HG02981 (cell line): ENCODE measurements around the gene TPPP.

Experiments used
- ATAC-seq: cut with Tn5 transposase; IDR thresholded peaks from one replicate; pipeline ENCODE4 v1.9.1; 2021; ENCODE audit warnings: mild to moderate bottlenecking, moderate library complexity; ENCODE audit not compliant: unreplicated experiment

Gene TPPP

DNA sequence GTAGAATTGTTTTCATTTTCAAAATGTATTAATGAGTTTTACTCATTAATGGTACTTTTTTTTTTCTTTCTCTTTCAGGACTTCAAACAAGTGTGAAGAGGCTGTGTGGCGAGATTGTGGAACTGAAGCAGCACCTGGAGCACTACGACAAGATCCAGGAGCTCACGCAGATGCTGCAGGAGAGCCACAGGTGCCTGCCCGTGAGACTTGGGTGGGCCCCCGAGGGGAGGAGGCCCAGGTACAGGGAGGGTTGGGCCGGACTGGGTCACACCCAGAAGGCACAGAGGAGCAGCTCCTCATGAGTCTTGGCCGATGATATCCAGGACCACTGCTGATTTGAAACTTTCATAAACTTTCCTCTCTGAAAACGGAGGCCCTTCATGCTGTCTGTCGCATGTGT is 45.4 kb downstream of the TPPP start:
- no peak for ATAC-seq

DNA sequence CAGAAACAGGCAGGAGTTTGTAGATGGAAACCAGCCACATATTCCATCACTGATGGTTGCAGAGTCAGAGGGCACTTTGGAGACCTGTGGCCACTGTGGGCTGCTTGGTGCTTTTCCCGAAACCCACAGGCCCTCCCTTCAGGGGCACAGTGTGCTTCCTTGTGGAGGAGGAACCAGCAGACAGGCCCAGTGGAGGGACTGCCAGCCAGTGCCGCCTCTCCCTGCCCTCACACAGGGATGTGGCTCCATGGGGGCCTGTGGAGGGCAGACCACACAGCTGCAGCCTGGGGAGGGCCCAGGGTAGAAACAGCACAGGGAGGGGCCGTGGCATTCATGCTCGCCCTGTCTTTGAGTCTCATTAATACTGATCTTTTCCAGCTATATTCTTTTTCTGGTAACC is 45.8 kb downstream of the TPPP start:
- ATAC-seq, result no peak

DNA sequence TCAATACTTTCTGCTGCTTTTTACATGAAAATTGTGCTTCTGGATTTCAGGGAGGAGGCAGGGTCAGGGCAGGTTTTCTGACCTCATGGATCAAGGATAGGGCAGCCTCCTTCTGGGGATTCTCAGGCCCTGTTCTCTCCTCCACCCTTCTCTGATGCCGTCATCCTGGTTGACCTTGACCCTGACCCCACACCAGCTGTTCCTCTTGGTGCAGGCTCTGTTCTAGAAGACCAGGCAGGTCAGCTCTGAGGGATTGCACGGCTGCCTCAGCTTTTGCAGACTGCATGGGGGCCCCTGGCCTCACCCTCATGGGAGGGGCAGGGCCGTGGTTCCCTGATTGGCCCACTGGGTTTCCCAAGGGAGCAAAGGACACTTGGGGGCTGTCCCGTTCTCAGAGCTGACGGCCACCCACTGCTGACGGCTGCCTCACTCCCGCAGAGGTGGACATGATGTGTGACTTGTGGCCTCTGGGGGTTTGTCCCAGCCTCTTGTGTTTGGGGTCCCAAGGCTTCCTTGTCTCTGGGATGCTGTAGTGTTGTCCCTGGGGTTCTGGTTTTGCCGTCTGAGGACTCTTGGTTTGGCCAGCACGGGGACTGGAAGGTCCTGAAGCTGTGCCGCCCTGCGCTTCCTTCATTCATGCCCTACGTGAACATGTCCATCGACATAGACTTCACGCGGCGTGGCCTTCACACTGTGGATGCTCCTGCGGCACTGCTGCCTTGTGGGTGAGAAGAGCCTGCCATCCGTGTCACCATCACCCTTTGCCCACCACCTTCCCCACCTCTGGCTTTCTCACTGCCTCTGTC is 46.6 kb downstream of the TPPP start:
- no peak for ATAC-seq

DNA sequence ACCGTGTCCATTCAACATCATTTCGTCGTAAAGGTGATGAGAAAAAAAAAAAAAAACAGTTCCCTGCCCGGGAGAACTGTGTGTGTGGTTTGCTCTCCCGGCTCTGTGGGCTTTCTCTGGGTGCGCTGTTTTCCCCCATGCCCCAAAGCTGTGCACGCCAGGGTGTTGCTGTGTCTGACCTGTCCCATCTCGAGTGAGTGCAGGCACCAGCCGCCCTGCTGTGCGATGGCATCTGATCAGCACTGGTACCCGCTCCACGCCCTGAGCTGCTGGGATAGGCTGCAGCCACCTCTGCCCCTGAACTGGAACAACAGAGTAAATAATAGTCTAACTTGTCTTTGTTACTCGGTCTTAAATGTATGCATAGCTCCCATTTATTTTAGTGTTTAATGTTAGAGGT is 47.7 kb downstream of the TPPP start:
- no peak for ATAC-seq

DNA sequence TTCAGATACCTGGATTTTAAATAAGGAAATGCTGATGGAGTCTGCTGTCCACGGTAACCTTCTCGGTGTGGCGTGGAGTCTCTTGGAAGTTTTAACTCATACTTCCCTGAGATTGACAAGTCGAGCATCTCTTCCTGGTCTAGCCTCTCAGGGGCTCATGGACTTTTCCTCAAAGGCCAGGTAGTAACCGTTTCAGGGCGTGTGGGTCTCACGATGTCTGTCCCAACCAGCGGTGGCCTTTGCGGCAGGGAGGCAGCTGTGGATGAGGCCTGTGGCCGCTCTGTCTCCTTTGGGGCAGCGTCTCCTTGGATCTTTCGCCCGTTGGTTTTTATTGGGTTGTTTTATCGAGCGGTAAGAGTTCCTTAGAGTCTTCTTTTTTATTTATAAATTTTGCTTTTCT is 48.2 kb downstream of the TPPP start:
- no peak for ATAC-seq

DNA sequence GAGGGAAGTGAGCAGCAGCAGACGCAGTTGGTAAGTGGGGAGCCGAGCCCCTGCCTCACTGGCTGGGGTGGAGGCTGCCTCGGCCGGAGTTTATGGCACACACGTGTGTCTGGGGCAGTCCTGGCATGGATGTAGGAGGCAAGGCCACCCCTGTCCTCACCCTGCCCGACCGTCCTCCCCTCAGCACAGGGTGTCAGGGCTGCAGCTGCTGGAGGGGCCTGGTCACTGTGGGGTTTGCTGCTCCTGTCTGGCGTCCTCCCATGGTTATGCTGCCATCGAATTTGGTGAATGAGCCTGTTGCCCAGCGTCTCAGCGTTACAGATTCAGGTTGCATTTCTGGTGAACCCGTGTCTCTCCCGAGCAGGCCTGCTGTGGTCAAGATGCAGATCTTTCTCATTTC is 48.6 kb downstream of the TPPP start:
- ATAC-seq, result no peak

DNA sequence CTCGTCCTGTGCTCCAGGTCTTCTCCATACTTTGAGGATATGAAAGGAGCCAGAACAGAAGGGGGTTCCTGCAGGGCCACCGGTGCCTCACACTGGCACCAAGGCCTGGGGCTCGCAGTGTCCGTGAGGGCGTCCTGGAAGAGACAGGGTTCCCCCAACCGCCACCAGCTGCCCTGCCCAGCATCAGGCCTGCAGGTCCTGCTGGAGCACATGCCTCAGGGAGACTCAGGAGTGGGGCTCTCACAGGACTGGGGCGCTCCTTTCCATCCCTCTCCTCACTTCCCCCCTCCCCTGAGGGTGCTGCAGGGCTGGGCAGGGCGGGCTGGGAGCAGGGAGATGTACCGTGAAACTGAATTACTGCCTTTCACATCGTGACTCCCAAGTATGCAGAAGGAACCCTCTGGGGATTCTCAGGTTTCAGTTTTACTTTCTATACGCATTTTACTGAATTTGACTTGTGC is 49.3 kb downstream of the TPPP start:
- peak; percentile 69 for ATAC-seq

DNA sequence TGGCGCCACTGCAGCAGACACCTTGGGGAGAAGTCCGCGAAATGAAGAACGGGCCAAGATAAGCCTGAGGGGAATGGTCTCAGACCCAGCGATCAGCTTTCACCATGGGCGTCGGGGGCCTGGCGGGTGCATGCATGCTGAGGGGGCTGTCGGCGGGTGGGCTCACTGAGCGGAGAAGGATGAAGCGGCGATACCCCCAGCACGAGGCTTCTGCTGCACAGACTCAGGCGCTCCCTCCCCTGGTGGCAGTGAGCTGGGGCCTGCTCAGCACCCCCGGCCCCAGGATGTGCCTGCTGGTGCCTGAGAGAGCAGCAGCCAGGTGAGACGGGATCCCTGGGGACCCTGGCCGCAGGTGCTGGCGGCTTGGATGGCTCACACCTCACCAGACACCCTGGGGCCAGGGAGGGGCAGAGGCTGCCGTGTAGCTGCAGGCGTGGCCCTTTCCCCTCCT is 49.8 kb downstream of the TPPP start:
- ATAC-seq, result peak; percentile 27

DNA sequence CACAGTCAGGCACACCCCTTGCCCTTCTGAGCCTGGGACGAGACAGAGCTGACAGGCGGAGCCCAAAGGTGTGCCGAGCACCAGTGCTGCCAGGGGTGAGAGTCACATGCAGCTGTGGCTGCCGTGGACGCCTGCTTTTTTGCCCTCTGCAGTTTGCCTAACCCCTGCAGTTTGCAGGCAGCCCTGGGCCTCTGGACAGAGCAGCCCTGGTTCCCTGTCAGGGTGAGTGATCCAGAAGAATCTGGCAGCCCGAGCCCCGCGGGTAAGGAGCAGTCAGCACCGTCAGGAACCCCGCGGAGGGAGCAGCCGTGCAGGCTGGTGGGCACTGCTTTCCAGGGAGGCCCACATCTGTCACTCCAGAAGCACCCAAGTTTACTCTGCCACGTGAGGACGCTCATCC is 50.7 kb downstream of the TPPP start:
- no peak for ATAC-seq

DNA sequence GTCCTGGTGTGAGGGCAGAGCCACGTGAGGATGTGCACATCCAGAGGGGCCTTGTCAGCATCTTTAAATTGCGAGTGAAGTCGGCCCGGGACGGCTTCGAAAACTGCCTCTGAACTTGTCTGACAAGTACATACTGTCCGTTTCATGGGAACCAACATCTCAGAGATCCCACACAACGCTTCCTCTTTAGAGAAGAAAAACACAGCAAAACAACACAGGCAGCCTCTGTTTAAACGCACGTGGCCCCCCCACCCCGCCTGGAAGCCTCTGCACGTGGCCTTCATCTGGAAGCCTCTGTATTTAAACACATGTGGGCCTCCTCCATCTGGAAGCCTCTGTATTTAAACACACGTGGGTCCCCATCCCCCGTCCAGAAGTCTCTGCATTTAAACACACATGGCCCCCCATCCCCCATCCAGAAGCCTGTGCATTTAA is 51.8 kb downstream of the TPPP start:
- no peak for ATAC-seq

DNA sequence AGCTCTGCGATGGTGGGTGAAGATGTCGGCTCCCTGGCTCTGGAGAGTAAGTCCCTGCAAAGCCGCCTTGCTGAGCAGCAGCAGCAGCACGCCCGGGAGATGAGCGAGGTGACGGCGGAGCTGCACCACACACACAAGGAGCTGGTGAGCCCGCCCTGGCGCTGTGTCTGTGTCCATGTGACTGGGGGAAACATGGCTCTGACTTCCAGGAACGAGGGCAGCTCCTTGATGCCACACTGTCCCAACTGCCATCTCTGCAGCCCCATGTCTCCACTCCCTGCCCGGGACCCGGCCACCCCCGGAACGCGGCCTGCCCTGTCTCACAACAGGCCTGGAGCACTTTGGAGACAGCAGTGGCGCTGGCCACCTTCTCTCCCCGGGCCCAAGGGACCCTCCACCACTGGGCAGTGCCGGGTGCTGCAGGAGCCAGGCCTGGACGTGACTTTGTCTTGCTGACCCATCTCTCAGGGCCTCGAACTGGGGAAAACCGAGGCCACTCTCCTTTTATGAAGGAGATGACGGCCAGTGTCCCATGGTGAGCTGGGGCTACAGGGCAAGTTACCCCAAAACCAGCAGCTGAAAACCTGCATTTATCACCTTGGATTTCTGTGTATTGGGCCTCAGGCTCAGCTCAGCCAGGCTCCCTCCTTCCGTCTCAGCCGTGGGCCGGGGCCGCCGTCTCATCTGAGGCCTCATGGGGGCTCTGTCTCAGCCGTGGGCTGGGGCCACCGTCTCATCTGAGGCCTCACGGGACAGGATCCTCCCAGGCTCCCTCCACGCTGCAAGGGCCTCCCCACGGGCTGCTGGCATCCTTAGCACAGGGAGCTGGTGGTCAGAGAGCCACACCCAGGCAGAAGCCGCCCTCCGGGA is 52.5 kb downstream of the TPPP start:
- no peak for ATAC-seq

DNA sequence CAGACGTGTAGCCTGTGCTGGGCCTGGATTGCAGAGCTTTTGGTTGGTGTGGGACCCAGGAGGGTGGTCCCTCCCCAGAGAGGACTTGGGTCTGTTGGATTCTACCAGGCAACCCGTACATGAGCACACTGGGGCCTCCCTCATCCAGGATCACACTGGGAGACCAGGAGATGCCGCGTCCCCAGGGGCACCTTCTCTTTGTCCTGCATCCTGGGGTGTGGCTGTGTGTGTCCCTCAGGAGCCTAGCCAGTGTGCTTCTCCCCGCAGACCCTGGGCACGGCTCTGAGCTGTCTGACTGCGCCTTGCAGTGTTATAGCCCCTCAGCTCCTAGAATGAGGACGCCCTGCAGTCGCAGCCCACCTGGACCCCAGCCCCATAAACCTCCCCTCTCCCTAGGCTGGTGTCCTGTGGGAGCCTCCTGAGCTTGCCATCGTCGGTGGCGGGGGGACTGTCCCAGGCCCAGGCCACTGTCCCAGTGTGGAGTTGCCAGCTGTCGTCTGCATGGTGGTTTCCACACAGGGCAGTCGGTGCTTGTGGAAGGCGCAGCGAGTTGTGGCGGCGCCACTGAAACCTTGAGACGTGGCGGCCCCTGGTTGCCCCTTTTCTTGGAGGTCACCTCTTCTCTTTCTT is 53.5 kb downstream of the TPPP start:
- no peak for ATAC-seq

DNA sequence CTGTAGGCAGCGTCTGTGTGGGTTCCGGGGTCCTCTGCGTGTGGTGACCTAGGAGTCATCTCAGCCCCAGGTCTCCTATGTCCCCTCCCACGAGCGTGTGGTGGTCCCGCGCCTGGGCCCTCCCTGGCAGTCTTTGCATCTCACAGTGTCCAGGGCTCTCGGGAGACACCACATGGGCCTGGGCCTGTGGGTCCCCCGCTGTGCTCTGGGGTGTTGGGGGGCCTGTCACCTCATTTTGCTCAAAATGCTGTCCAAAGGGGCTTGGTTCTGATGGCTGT is 54.0 kb downstream of the TPPP start:
- ATAC-seq, result no peak

DNA sequence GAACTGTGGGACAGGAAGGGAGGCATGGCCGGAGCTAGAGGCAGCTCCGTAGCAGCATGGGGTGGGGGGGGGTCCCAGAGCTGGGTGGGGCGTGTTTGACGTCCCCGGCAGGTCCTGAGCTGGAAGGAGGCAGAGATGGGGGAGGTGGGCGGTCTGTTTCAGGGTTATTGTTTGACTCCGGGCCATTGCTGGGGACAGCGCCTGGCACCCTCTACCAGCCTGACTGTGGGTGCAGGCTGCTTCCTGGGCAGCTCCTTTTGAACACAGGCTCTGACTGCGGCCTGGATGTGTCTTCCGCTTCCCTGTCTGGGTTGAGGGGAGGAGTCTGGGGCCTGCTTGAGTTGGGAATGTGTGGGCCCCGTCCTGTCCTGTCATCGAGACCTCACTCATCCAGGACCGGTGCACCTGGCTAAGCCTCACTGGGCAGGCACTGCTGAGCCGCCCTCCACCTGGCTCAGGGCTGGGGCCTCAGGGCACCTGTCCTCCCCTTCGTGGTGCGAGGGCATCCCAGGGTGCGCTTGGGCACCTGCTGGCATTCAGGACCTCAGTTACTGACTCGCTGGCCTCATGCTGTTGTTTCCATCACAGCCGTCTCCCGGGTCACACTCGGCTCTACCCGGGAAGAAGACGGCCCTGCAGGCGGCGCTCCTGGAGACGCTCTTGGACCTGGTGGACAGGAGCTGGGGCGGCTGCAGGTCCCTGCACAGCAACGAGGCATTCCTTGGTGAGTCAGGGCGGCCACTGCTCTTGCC is 54.5 kb downstream of the TPPP start:
- ATAC-seq, result no peak

DNA sequence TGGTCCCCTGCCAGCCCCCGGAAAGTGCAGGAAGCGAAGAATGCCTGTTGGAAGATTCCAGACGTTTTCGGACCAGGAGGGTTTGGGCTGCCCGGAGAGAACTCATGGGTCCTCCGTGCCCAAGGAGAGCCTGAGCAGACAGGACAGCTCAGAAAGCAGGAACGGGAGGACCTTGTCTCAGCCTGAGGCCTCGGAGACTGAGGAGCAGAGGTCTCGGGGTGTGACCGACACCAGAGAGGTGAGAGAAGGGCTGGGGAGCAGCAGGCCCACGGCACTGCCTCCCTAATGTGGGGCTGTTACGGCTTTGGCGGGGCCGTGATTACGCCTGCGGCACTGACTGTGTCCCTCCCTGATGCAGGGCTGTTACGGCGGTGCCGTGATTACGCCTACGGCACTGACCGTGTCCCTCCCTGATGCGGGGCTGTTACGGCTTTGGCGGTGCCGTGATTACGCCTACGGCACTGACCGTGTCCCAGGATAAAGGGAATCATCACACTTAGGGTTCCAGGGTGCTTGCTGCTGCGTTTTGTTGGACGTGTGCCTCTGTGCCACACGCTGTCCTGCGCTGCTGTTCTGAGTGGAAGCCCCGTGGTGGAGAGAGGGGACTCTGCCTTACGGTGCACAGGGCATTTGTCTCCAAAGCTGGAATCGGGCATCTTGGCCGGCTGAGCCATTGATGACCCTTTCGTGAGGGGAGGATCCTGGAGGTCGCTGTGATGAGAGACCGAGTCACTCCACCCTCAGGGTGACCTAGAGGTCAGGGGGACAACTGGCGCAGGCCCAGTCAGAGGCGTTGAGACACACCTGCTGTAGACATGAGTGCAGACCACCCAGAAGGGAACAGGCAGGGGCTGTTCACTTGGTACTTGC is 55.3 kb downstream of the TPPP start:
- ATAC-seq, result no peak

DNA sequence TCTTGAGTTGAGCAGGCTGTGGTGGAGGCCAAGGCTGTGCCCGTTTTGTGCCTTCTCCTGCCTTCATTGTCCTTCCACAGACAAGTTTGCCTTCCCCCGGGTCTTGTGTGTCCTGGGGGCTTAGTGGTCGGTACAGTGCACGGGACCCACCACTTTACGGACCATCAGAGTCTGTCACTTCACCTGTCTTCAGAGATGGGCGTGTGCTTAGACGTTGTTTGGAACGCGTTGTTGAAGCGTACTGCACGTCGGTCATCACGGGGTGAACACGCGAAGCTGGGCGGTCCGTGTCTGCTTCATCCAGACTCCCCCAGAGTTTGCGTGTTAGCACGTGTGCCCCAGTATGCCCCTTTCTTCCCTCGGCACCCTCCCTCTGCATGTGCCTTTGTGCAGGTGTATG is 56.2 kb downstream of the TPPP start:
- no peak for ATAC-seq

DNA sequence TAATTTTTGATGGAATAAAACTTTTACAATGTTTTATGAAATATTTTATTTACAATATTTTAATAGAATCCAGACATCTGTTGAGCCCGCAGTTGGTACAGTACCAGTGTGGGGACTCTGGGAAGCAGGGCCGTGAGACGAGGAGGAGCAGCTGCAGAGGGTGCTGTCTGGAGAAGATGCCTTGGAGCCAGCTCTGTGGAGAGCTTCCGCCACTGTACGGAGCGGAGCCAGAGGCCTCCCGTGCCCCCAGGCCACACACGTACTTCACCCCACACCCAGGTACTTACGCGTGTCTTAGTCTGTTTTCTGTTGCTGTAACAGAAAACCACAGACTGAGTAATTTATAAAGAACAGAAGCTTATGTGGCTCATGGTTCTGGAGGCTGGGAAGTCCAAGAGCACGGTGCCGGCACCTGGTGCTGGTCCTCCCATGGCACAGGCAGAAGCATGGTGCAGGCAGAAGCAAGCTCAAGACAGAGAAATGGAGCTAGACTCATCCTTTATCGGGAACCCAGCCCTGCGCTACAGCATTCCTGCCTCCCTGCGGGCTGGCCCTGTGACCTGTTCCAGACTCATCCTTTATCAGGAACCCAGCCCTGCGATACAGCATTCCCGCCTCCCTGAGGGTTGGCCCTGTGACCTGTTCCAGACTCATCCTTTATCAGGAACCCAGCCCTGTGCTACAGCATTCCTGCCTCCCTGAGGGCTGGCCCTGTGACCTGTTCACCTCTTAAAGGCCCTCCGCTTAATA is 57.7 kb downstream of the TPPP start:
- ATAC-seq, result no peak

DNA sequence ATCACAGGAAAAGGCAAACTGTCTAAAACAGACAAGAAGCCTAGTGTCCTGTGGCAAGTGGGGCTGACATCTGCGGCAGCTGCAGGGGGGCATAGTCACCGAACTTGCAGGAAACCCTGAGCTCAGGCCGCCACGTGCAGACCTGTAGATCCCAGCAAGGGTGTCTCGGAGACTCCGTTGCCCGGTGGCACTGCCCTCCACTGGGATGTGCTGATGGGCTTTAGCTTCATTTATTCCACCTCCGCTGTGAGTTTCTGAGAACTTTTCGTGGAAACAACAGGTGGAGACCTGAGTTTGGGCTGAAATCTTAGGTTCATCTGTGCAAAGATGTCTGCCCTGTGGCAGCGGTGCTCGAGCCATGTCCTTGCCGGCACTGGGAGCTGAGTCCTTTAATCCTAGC is 59.0 kb downstream of the TPPP start:
- ATAC-seq, result no peak

DNA sequence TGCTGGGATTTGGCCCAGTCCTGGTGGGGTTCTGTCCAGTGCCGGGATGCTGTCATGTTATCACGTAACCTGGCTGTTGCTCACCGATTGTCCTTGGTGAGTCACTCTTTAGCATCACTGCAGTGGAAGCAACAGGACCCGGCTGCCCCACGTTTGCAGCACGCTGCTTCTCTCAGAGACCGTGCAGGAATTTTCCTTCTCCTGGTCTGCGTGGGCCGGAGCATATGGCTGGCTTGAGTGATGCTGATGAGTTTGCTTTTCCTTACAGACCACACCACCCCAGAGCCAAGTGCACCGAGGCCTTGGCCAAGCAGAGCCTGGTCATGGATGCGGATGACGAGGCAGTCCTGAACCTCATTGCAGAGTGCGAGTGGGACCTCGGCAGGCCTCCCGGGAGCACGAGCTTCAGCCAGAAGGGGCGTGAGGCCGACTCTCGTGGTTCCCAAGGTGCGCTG is 59.6 kb downstream of the TPPP start:
- ATAC-seq, result no peak
